HG03175 (cell line): ENCODE results near the gene DMC1.
"Not testable (repeated sequence)": the region's sequence is repeated elsewhere in the genome, so short reads cannot be mapped to it uniquely, and the experiment has no call there.

Source experiments
- ATAC-seq: cut with Tn5 transposase; IDR thresholded peaks from one replicate; pipeline ENCODE4 v1.9.1; 2021; ENCODE audit warnings: mild to moderate bottlenecking, moderate library complexity; ENCODE audit not compliant: unreplicated experiment

The DMC1 gene

GRCh38 chr22:38470179-38470578 lies 99.8 kb downstream of the DMC1 start:
- ATAC-seq, result not testable (repeated sequence)

GRCh38 chr22:38469306-38469781 lies 100.6 kb downstream of the DMC1 start:
- ATAC-seq, result no peak
